GM23248 (cell line): ENCODE data around the gene GPS1.

Experiments
- EZH2 ChIP-seq: fragments of 200-600 bp; sonication (generic); IDR thresholded peaks from 2 replicates; pipeline ENCODE4 v1.6.1; 2018; ENCODE audit warnings: antibody characterized with exemption, mild to moderate bottlenecking; ENCODE audit not compliant: insufficient read depth, poor library complexity, severe bottlenecking
- EZH2phosphoT487 ChIP-seq: fragments of 200-600 bp; sonication (generic); IDR thresholded peaks from 2 replicates; pipeline ENCODE4 v1.6.1; 2018; ENCODE audit warnings: antibody characterized with exemption, moderate library complexity, mild to moderate bottlenecking, low read depth; ENCODE audit not compliant: insufficient read depth

DNA sequence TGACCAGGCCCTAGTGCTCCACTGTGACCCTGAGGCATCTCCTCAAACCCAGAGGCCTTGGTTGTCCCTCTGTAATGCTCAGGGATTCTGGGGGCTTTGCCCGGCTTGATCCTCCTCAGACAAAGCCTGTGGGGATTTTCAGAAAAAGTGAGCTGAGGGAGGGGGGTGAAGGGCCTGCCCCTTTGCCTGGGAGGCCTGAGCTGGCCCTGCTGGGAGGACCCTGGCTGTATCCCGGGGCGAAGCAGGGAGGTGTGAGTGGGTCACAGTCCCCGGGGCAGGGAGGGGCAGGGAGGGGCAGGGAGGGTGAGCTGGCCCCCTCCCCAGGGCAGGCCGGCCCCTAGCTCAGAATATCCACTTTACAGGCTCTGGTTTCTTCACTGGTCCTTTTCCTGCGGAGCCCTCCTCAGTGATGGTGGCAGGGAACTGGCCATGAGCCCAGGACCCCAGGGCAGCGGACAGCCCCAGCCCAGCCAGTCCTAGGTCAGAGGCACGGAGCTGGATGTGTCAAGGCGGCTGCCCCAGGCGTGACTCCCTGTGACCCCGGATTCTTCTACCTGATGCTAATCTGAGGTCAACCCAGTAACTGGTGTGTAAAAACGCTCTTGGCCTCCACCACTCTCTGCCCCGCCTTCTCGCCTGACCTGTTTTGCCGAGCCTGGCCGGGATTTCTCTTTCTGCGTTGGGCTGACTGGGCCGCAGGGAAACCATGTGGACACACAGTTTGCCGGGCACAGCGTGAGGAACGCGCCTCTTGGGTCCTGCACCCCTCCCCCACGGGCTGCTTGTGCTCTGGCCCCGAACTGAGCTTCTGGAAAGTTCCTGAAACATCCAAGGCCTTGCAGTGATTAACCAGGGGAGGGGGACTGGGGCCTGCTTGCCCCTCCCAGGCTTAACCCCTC, 52.1 kb downstream of the GPS1 start:
- TF ChIP-seq EZH2phosphoT487 (no peak), EZH2 (no peak)
